Astrocyte (in vitro differentiated cells and primary cell): ENCODE data around the gene LRP1B. TPM values are rescaled to one million over a fixed set of nuclear protein-coding genes. Genes with fewer than 3 reads are reported as not detected.
A peak's percentile ranks its signal among the peaks of the same experiment; 100 is the strongest.

ENCODE experiments used
- DNase-seq: peaks from one replicate; pipeline ENCODE4 v3.0.0-alpha.2; 2010; ENCODE audit warnings: low read depth
- FAIRE-seq: peaks from 2 replicates; lab custom pipeline; 2011; peaks lifted over from hg19 to GRCh38; lab: Jason Lieb, UNC
- H2AFZ ChIP-seq: 2 replicates; pipeline ENCODE4 v1.6.0; 2012; ENCODE audit warnings: low read depth, low read length, inconsistent platforms
- H3K27ac ChIP-seq: 2 replicates; pipeline ENCODE4 v1.5.1; 2011; ENCODE audit warnings: low read depth, low read length, inconsistent platforms
- H3K27me3 ChIP-seq: 2 replicates; pipeline ENCODE4 v1.6.0; 2011; ENCODE audit warnings: low read length, inconsistent platforms; ENCODE audit not compliant: insufficient read depth
- H3K36me3 ChIP-seq: 2 replicates; pipeline ENCODE4 v1.5.1; 2011; ENCODE audit warnings: low read length, inconsistent platforms; ENCODE audit not compliant: insufficient read depth
- H3K4me1 ChIP-seq: 2 replicates; pipeline ENCODE4 v1.5.1; 2011; ENCODE audit warnings: low read length, inconsistent platforms; ENCODE audit not compliant: insufficient read depth
- H3K4me2 ChIP-seq: 2 replicates; pipeline ENCODE4 v1.6.0; 2012; ENCODE audit warnings: low read length, inconsistent platforms
- H3K4me3 ChIP-seq: 2 replicates; pipeline ENCODE4 v1.5.1; 2011; ENCODE audit warnings: low read depth, mild to moderate bottlenecking, low read length, inconsistent platforms; ENCODE audit not compliant: insufficient read depth
- H3K79me2 ChIP-seq: 2 replicates; pipeline ENCODE4 v1.6.0; 2012; ENCODE audit warnings: mild to moderate bottlenecking, low read length, inconsistent platforms; ENCODE audit not compliant: insufficient read depth
- H3K9ac ChIP-seq: 2 replicates; pipeline ENCODE4 v1.6.0; 2012; ENCODE audit warnings: mild to moderate bottlenecking, low read length, inconsistent platforms
- H3K9me3 ChIP-seq: 2 replicates; pipeline ENCODE4 v1.5.1; 2012; ENCODE audit warnings: low read depth, mild to moderate bottlenecking, low read length, inconsistent platforms; ENCODE audit not compliant: insufficient read depth
- H4K20me1 ChIP-seq: 2 replicates; pipeline ENCODE4 v1.6.0; 2012; ENCODE audit warnings: low read length, inconsistent platforms; ENCODE audit not compliant: insufficient read depth
- H3K27ac Mint-ChIP-seq: one replicate; pipeline ENCODE4 v1.8.0; 2021; ENCODE audit warnings: mild to moderate bottlenecking, mixed read lengths; ENCODE audit not compliant: unreplicated experiment
- H3K27me3 Mint-ChIP-seq: one replicate; pipeline ENCODE4 v1.8.0; 2021; ENCODE audit warnings: low read depth, mixed read lengths; ENCODE audit not compliant: unreplicated experiment
- H3K36me3 Mint-ChIP-seq: one replicate; pipeline ENCODE4 v1.8.0; 2021; ENCODE audit warnings: low read depth, mixed read lengths; ENCODE audit not compliant: unreplicated experiment
- H3K4me1 Mint-ChIP-seq: one replicate; pipeline ENCODE4 v1.8.0; 2021; ENCODE audit warnings: low read depth, mixed read lengths; ENCODE audit not compliant: unreplicated experiment
- H3K4me3 Mint-ChIP-seq: one replicate; pipeline ENCODE4 v1.8.0; 2021; ENCODE audit warnings: mild to moderate bottlenecking, moderate library complexity, mixed read lengths; ENCODE audit not compliant: unreplicated experiment
- H3K9me3 Mint-ChIP-seq: one replicate; pipeline ENCODE4 v1.8.0; 2021; ENCODE audit warnings: mild to moderate bottlenecking, mixed read lengths; ENCODE audit not compliant: unreplicated experiment
- CTCF ChIP-seq: IDR thresholded peaks from 2 replicates; pipeline ENCODE4 v1.5.1; 2011; ENCODE audit warnings: low read depth, mild to moderate bottlenecking, inconsistent platforms, low read length, moderate library complexity; ENCODE audit not compliant: insufficient read depth
- EZH2 ChIP-seq: IDR thresholded peaks from 2 replicates; pipeline ENCODE4 v1.6.1; 2012; ENCODE audit warnings: mild to moderate bottlenecking, low read length, inconsistent platforms; ENCODE audit not compliant: insufficient read depth
- total RNA-seq: library from RNA; stranded (reverse); gene quantifications from 2 replicates; pipeline ENCODE4 v1.2.1, GENCODE V29; 2021

Gene LRP1B
- total RNA-seq, 1 donor from 2014 or later = 1.5 TPM

GRCh38 chr2:141041281-141041680 lies 1089.5 kb downstream of the LRP1B start:
- no peaks in the 10 kb centered on the region for H3K4me1 ChIP-seq
- H3K27ac ChIP-seq = no peak overlapping the region

GRCh38 chr2:141038341-141038740 lies 1092.5 kb downstream of the LRP1B start:
- Mint-ChIP-seq H3K36me3 (no peaks in the 10 kb centered on the region), H3K9me3 (no peaks in the 10 kb centered on the region), H3K4me3 (no peak overlapping the region), H3K4me1 (no peaks in the 10 kb centered on the region), H3K27me3 (no peaks in the 10 kb centered on the region), H3K27ac (no peak overlapping the region)
- Histone ChIP-seq H3K4me2 (no peak overlapping the region), H3K27me3 (no peaks in the 10 kb centered on the region), H3K4me3 (no peak overlapping the region), H3K9ac (no peak overlapping the region), H4K20me1 (no peaks in the 10 kb centered on the region), H3K4me1 (no peaks in the 10 kb centered on the region), H3K27ac (no peak overlapping the region), H3K79me2 (no peaks in the 10 kb centered on the region), H3K36me3 (no peaks in the 10 kb centered on the region), H3K9me3 (no peaks in the 10 kb centered on the region), H2AFZ (no peak overlapping the region)
- FAIRE-seq (no peak), DNase-seq (no peak)
- no peak for TF ChIP-seq EZH2

More at GRCh38 chr2:141041281-141041680, 1089.5 kb downstream of the LRP1B start:
- Histone ChIP-seq H3K79me2 (no peaks in the 10 kb centered on the region), H3K36me3 (no peaks in the 10 kb centered on the region), H3K9ac (no peak overlapping the region), H3K4me3 (no peak overlapping the region), H3K9me3 (no peaks in the 10 kb centered on the region), H3K4me2 (no peak overlapping the region), H3K27me3 (no peaks in the 10 kb centered on the region), H4K20me1 (no peaks in the 10 kb centered on the region), H2AFZ (no peak overlapping the region)
- H3K27me3 Mint-ChIP-seq = no peaks in the 10 kb centered on the region
- no peak for FAIRE-seq
- H3K4me3 Mint-ChIP-seq = no peak overlapping the region
- H3K4me1 Mint-ChIP-seq = no peaks in the 10 kb centered on the region
- no peak overlapping the region for H3K27ac Mint-ChIP-seq
- no peaks in the 10 kb centered on the region for H3K9me3 Mint-ChIP-seq
- no peaks in the 10 kb centered on the region for H3K36me3 Mint-ChIP-seq
- DNase-seq = peak; percentile 18
- TF ChIP-seq EZH2 = no peak
- TF ChIP-seq CTCF = no peak

GRCh38 chr2:141037361-141037760 lies 1093.5 kb downstream of the LRP1B start:
- H3K79me2 ChIP-seq = no peaks in the 10 kb centered on the region
- H3K9me3 ChIP-seq = no peaks in the 10 kb centered on the region
- H3K4me3 Mint-ChIP-seq = no peak overlapping the region
- no peaks in the 10 kb centered on the region for H4K20me1 ChIP-seq
- DNase-seq = no peak
- H2AFZ ChIP-seq = no peak overlapping the region
- no peaks in the 10 kb centered on the region for H3K4me1 Mint-ChIP-seq
- H3K4me1 ChIP-seq = no peaks in the 10 kb centered on the region
- H3K36me3 Mint-ChIP-seq = no peaks in the 10 kb centered on the region
- H3K27me3 Mint-ChIP-seq = no peaks in the 10 kb centered on the region
- no peak overlapping the region for H3K27ac Mint-ChIP-seq
- TF ChIP-seq CTCF (no peak), EZH2 (no peak)
- H3K4me2 ChIP-seq = no peak overlapping the region
- H3K27me3 ChIP-seq = no peaks in the 10 kb centered on the region
- H3K36me3 ChIP-seq = no peaks in the 10 kb centered on the region
- FAIRE-seq = no peak
- no peak overlapping the region for H3K27ac ChIP-seq
- H3K9me3 Mint-ChIP-seq = no peaks in the 10 kb centered on the region
- H3K4me3 ChIP-seq = no peak overlapping the region
- no peak overlapping the region for H3K9ac ChIP-seq
